PC-3 (cell line): ENCODE results near the gene HBE1.

ENCODE experiments used
- CTCF ChIP-seq: fragments of 300-600 bp; sonication (generic); conservative IDR thresholded peaks from 2 replicates; pipeline ENCODE4 v1.5.1; 2017; ENCODE audit warnings: antibody characterized with exemption, low read depth, mild to moderate bottlenecking, low read length
- EZH2 ChIP-seq: fragments of 300-600 bp; sonication (generic); IDR thresholded peaks from one replicate; pipeline ENCODE4 v1.6.1; 2017; ENCODE audit warnings: antibody characterized with exemption, mild to moderate bottlenecking, low read length; ENCODE audit not compliant: unreplicated experiment
- EZH2phosphoT487 ChIP-seq: fragments of 300-600 bp; sonication (generic); IDR thresholded peaks from 2 replicates; pipeline ENCODE4 v1.6.1; 2018; ENCODE audit warnings: mild to moderate bottlenecking, antibody characterized with exemption, low read length, borderline replicate concordance

DNA sequence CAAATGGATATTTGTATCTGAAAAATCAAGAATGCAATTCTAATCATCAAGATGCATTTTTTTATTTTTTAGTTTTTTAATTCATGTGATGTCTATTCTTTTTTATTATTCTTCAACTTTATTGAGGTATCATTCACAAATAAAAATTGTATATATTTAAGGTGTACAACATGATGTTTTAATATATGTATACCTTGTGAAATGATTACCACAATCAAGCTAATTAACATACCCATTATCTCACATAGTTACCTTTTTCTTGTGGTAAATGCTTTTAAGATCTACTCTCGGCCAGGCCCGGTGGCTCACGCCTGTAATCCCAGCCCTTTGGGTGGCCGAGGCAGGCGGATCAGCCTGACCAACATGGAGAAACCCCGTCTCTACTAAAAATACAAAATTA is 46.6 kb downstream of the HBE1 start:
- TF ChIP-seq CTCF (no peak), EZH2 (no peak), EZH2phosphoT487 (no peak)
